GM21576 (cell line): ENCODE data around the gene EMP3.
"Not testable (repeated sequence)": the region's sequence is repeated elsewhere in the genome, so short reads cannot be mapped to it uniquely, and the experiment has no call there.

Source experiments
- ATAC-seq: cut with Tn5 transposase; IDR thresholded peaks from one replicate; pipeline ENCODE4 v1.9.1; 2021; ENCODE audit warnings: mild to moderate bottlenecking, moderate library complexity; ENCODE audit not compliant: unreplicated experiment

The EMP3 gene

GRCh38 chr19:48315712-48316111 lies 9.6 kb upstream of the EMP3 start:
- no peak for ATAC-seq

GRCh38 chr19:48317708-48317960 lies 7.7 kb upstream of the EMP3 start:
- not testable (repeated sequence) for ATAC-seq

- ATAC-seq = no peak
Measured at GRCh38 chr19:48318286-48318987, 6.9 kb upstream of the EMP3 start.

- no peak for ATAC-seq
Measured at GRCh38 chr19:48319647-48320541, 5.5 kb upstream of the EMP3 start.

- peak; percentile 42 for ATAC-seq
Measured at GRCh38 chr19:48321372-48321621, 4.1 kb upstream of the EMP3 start.

- ATAC-seq = peak; percentile 56
Measured at GRCh38 chr19:48321622-48322591, 3.4 kb upstream of the EMP3 start.

- no peak for ATAC-seq
Measured at GRCh38 chr19:48329167-48329891, 4.0 kb downstream of the EMP3 start.

- peak; percentile 29 for ATAC-seq
Measured at GRCh38 chr19:48330012-48330681, 4.8 kb downstream of the EMP3 start.

GRCh38 chr19:48332351-48332661 lies 7.0 kb downstream of the EMP3 start:
- no peak for ATAC-seq

- ATAC-seq = peak; percentile 57
Measured at GRCh38 chr19:48332662-48333466, 7.5 kb downstream of the EMP3 start.

- ATAC-seq = peak; percentile 36
Measured at GRCh38 chr19:48333467-48334384, 8.4 kb downstream of the EMP3 start.

- ATAC-seq = no peak
Measured at GRCh38 chr19:48338253-48338755, 13.0 kb downstream of the EMP3 start.

GRCh38 chr19:48338802-48339503 lies 13.6 kb downstream of the EMP3 start:
- no peak for ATAC-seq

- ATAC-seq = no peak
Measured at GRCh38 chr19:48340995-48341394, 15.6 kb downstream of the EMP3 start.

GRCh38 chr19:48341515-48342413 lies 16.4 kb downstream of the EMP3 start:
- no peak for ATAC-seq

GRCh38 chr19:48342414-48342738 lies 17.0 kb downstream of the EMP3 start:
- no peak for ATAC-seq
